GM18909 (cell line): ENCODE measurements around the gene SYCP3.
A peak's percentile ranks its signal among the peaks of the same experiment; 100 is the strongest.
"Not testable (repeated sequence)": the region's sequence is repeated elsewhere in the genome, so short reads cannot be mapped to it uniquely, and the experiment has no call there.

Experiments
- ATAC-seq: cut with Tn5 transposase; IDR thresholded peaks from one replicate; pipeline ENCODE4 v1.9.1; 2021; ENCODE audit warnings: mild to moderate bottlenecking; ENCODE audit not compliant: unreplicated experiment, poor library complexity

Gene SYCP3

GRCh38 chr12:101761781-101762180 is 22.5 kb upstream of the SYCP3 start:
- no peak for ATAC-seq

- no peak for ATAC-seq
These were observed 22.1 kb upstream of the SYCP3 start for GRCh38 chr12:101761350-101761749.

- ATAC-seq, result peak; percentile 59
These were observed 20.3 kb upstream of the SYCP3 start for GRCh38 chr12:101759396-101760047.

DNA sequence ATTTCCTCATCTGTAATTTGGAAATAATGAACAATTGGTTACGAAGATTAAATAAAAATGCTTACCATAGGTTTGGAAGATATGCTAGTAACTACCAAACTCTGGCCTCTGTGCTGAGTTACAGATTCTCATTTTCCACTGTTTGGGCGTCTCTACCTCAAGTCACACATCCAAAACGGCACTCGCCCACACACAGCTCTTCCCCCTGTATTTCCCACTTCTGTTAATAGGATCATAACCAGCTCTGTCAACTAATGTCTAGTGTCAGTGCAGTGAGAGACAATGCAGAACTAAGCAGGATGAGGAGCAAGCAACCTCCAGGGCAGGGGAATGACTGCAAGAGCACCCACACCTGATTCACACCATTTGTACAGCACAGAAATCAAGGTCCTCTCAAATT is 10.9 kb upstream of the SYCP3 start:
- no peak for ATAC-seq

- ATAC-seq, result no peak
These were observed 10.4 kb upstream of the SYCP3 start for GRCh38 chr12:101749657-101750056.

- no peak for ATAC-seq
These were observed 9.6 kb upstream of the SYCP3 start for GRCh38 chr12:101748907-101749306.

- no peak for ATAC-seq
These were observed 8.4 kb upstream of the SYCP3 start for GRCh38 chr12:101747697-101748096.

- no peak for ATAC-seq
These were observed 7.4 kb upstream of the SYCP3 start for GRCh38 chr12:101746661-101747060.

DNA sequence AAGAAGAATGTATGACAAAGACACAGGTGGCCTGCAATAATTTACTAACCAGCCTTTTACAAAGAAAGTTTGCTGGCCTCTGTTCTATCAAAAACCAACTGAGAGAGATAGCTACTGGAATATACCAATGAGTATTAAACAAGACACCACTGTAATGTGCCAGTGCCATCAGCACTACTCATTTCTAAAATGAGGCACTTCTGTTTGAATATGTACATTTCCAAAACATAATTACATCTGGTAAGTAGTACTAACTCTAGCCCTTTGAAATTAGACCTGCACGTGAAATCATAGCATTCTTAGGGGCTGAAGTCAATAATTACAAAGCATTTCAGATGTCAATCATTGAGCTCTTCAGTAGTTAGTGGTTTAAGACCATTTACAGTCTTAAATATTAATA is 6.9 kb upstream of the SYCP3 start:
- ATAC-seq, result no peak

DNA sequence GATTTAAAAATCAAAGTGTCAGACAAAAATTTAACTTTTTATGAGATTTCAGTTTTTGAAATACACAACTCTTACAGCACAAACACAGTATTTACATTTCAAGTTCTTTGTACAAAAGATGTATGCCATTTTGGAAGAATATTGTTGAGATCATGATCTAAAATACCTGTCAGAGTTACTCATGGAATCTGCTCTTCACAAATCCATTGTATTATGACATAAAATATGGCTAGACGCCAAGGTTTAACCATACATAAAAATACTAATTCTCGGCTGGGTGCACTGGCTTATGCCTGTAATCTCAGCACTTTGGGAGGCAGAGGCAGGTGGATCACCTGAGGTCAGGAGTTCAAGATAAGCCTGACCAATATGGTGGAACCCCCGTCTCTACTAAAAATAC is 6.2 kb upstream of the SYCP3 start:
- no peak for ATAC-seq

DNA sequence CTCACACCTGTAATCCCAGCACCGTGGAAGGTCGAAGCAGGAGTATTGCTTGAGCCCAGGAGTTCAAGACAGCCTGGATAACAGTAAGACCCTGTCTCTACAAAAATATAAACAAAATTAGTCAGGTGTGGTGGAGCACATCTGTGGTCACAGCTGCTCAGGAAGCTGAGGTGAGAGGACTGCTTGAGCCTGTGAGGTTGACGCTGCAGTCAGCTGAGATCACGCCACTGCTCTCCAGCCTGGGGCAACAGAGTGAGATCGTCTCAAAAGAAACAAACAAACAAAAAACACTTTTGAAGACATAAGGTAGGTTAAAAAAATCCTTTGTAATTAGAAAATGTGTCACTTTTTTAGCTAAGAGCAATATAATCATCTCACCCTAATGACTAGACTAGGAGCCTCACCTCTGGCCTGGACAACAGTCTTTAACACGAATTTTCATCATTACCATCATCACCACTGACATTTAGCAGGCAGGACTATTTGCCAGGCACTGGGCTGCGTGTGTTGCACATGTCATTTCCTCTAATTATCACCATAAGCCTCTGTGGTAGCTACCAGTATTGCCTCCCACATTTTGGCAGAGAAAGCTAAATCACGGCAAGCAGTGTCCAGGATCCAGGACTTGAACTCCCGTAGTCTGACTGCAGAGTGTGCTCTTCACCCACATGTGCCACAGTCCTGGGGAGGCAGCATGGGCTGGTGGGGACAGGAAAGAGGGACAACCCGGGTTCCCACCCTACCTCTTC is 4.6 kb upstream of the SYCP3 start:
- ATAC-seq, result peak; percentile 98

DNA sequence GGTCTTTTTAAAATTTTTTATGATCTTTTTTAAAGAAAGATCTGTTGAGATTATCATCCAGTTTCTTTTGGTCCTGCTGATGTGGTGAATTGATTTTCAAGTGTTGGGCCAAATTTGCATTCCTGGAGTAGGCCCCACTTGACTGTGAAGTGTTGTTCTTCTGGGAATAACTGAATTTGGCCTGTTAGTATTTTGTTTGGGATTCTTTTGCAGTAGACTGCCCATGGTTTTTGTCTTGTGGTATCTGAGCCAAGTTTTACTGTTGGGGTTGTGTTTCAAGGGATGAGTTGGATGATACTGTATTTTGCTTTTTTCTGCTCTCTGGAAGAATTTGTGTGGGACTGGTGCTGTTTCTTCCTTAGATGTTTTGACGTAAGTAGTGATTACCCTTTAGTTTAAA is 4.0 kb upstream of the SYCP3 start:
- ATAC-seq, result peak; percentile 10

- no peak for ATAC-seq
These were observed 1.7 kb upstream of the SYCP3 start for GRCh38 chr12:101740980-101741379.

GRCh38 chr12:101740566-101740965 is 1.3 kb upstream of the SYCP3 start:
- ATAC-seq, result no peak

GRCh38 chr12:101737476-101737875 is 1.8 kb downstream of the SYCP3 start:
- no peak for ATAC-seq

DNA sequence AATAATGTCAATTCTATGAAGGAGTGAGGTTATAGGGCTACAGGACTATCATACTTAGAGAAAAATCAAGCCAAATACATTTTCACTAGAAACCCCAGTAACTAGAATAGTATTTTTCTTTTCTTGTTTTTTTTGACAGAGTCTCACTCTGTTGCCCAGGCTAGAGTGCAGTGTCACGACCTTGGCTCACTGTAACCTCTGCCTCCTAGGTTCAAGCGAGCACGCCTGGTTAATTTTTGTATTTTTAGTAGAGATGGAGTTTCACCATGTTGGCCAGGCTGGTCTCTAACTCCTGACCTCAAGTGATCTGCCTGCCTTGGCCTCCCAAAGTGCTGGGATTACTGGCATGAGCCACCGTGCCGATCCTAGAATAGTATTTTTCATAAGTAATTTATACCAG is 4.8 kb downstream of the SYCP3 start:
- not testable (repeated sequence) for ATAC-seq

GRCh38 chr12:101733166-101733565 is 6.1 kb downstream of the SYCP3 start:
- ATAC-seq, result peak; percentile 53

DNA sequence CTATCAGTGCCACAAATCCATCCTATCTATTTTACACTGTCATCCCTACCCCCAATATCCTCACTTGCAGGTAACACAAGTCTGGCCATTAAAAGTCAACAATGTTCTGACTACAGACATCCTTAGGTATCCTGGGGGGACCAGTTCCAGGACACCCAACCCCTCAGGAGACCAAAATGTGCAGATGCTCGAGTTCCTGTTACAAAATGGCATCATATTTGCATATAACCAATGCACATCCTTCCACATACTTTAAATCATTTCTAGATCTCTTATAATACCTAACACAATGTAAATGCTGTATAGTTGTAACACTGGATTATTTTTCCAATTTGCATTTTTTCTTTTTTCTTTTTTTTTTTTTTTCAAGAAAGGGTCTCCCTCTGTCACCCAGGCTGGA is 6.9 kb downstream of the SYCP3 start:
- ATAC-seq, result no peak

GRCh38 chr12:101729842-101730241 is 9.4 kb downstream of the SYCP3 start:
- no peak for ATAC-seq

- no peak for ATAC-seq
These were observed 12.2 kb downstream of the SYCP3 start for GRCh38 chr12:101727098-101727497.

DNA sequence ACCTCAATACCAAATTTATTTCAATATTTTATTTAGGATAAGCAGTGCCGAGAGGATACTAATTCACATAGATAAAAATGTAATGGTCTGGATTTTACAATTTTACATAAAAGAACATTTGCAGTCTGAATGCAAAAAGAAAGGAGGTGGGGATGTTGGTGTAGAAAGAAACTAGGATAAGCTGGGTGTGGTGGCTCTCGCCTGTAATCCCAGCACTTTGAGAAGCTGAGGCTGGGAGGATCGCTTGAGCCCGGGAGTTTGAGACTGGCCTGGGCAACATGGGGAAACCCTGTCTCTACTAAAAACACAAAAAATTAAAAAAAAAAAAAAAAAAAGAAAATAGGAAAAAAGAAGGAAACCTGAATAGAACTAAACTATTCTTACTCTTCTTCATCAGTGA is 16.9 kb downstream of the SYCP3 start:
- ATAC-seq, result no peak

DNA sequence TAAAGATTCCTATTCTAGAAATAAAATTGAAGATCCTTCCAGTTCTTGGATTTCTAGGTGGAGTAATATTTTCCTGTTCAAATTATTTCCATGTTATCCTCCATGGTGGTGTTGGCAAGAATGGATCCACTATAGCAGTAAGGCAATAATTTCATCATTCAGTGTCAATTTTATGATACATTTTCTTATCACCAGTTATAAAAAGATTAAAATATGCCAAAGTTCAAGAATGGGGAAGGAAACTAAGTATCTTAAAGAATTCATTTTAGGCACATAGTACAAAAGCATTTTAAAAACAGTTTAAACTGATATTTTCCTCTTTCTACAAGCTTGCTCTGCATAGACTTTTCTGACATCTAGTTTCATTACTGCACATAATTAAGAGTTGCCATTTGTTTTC is 19.1 kb downstream of the SYCP3 start:
- ATAC-seq, result no peak
